AG10803 (cell line): ENCODE data around the gene SEC62.

Experiments used
- DNase-seq: peaks from one replicate; pipeline ENCODE4 v3.0.0; 2010; ENCODE audit warnings: low read depth
- H3K4me3 ChIP-seq: 2 replicates; pipeline ENCODE4 v1.5.1; 2011; ENCODE audit warnings: mild to moderate bottlenecking, low read length, control low read depth
- CTCF ChIP-seq: conservative IDR thresholded peaks from 2 replicates; pipeline ENCODE4 v1.5.1; 2011; ENCODE audit warnings: mild to moderate bottlenecking, low read length, control low read depth, inconsistent platforms

Gene SEC62

GRCh38 chr3:169984292-169984691 is 17.7 kb downstream of the SEC62 start:
- DNase-seq: no peak
- H3K4me3 ChIP-seq: no peak overlapping the region
- no peak for TF ChIP-seq CTCF

GRCh38 chr3:169990431-169990830 is 23.8 kb downstream of the SEC62 start:
- no peak overlapping the region for H3K4me3 ChIP-seq
- no peak for TF ChIP-seq CTCF
- DNase-seq: no peak

- DNase-seq: no peak
- no peak for TF ChIP-seq CTCF
- H3K4me3 ChIP-seq: no peak overlapping the region
Observed at GRCh38 chr3:169992156-169992555, 25.5 kb downstream of the SEC62 start.

- no peak for DNase-seq
- H3K4me3 ChIP-seq: no peak overlapping the region
- TF ChIP-seq CTCF: no peak
Observed at GRCh38 chr3:169992781-169993180, 26.2 kb downstream of the SEC62 start.

- DNase-seq: peak; percentile 3
- H3K4me3 ChIP-seq: no peak overlapping the region
- TF ChIP-seq CTCF: no peak
Observed at GRCh38 chr3:169993761-169994160, 27.2 kb downstream of the SEC62 start.

- no peak for TF ChIP-seq CTCF
Observed at GRCh38 chr3:169996063-169996462, 29.5 kb downstream of the SEC62 start.

GRCh38 chr3:169998668-169999131 is 32.1 kb downstream of the SEC62 start:
- no peak overlapping the region for H3K4me3 ChIP-seq
- TF ChIP-seq CTCF: no peak
- DNase-seq: peak; percentile 91

More at GRCh38 chr3:169996063-169996462, 29.5 kb downstream of the SEC62 start:
- H3K4me3 ChIP-seq: no peak overlapping the region
- no peak for DNase-seq
